Endothelial cell of hepatic sinusoid (primary cell): ENCODE measurements around the gene FAM117A.

Source experiments
- in situ Hi-C: cut with HindIII; loops from 2 replicates; pipeline ENCODE4 v1.10.0; 2017; ENCODE audit warnings: low sequenced_read_pairs

The FAM117A gene

GRCh38 chr17:49741692-49742076 is 22.2 kb downstream of the FAM117A start:
- in situ Hi-C loops, result no loop called here

- in situ Hi-C loops, result no loop called here
Observed at GRCh38 chr17:49741009-49741691, 22.8 kb downstream of the FAM117A start.

GRCh38 chr17:49739641-49740271 is 24.2 kb downstream of the FAM117A start:
- in situ Hi-C loops, result loop anchor here (5.0 kb wide), 1 partner anchor 38 kb away; no protein-coding TSS in a partner anchor

- in situ Hi-C loops, result loop anchor here (5.0 kb wide), 1 partner anchor 39 kb away; no protein-coding TSS in a partner anchor
Observed at GRCh38 chr17:49738456-49739163, 25.3 kb downstream of the FAM117A start.

- in situ Hi-C loops, result loop anchor here (5.0 kb wide), 1 partner anchor 42 kb away; no protein-coding TSS in a partner anchor
Observed at GRCh38 chr17:49734515-49735490, 29.1 kb downstream of the FAM117A start.

- in situ Hi-C loops, result no loop called here
Observed at GRCh38 chr17:49731435-49731831, 32.5 kb downstream of the FAM117A start.

- in situ Hi-C loops, result no loop called here
Observed at GRCh38 chr17:49730785-49731434, 33.0 kb downstream of the FAM117A start.

- in situ Hi-C loops, result no loop called here
Observed at GRCh38 chr17:49730078-49730784, 33.7 kb downstream of the FAM117A start.

GRCh38 chr17:49729069-49729468 is 34.9 kb downstream of the FAM117A start:
- in situ Hi-C loops, result loop anchor here (10.0 kb wide), 1 partner anchor 186 kb away; no protein-coding TSS in a partner anchor

GRCh38 chr17:49728425-49728824 is 35.5 kb downstream of the FAM117A start:
- in situ Hi-C loops, result loop anchor here (10.0 kb wide), 1 partner anchor 186 kb away; no protein-coding TSS in a partner anchor

- in situ Hi-C loops, result loop anchor here (10.0 kb wide), 1 partner anchor 187 kb away; no protein-coding TSS in a partner anchor
Observed at GRCh38 chr17:49727380-49727779, 36.6 kb downstream of the FAM117A start.

- in situ Hi-C loops, result loop anchor here (10.0 kb wide), 1 partner anchor 189 kb away; no protein-coding TSS in a partner anchor
Observed at GRCh38 chr17:49725452-49726130, 38.3 kb downstream of the FAM117A start.

GRCh38 chr17:49724552-49724951 is 39.4 kb downstream of the FAM117A start:
- in situ Hi-C loops, result loop anchor here (10.0 kb wide), 1 partner anchor 190 kb away; no protein-coding TSS in a partner anchor

- in situ Hi-C loops, result loop anchor here (10.0 kb wide), 1 partner anchor 191 kb away; no protein-coding TSS in a partner anchor
Observed at GRCh38 chr17:49723423-49723822, 40.5 kb downstream of the FAM117A start.

GRCh38 chr17:49722066-49722465 is 41.9 kb downstream of the FAM117A start:
- in situ Hi-C loops, result loop anchor here (10.0 kb wide), 1 partner anchor 193 kb away; no protein-coding TSS in a partner anchor

- in situ Hi-C loops, result no loop called here
Observed at GRCh38 chr17:49717371-49717861, 46.5 kb downstream of the FAM117A start.

GRCh38 chr17:49716668-49717364 is 47.1 kb downstream of the FAM117A start:
- in situ Hi-C loops, result no loop called here
